Measurements from ENCODE around the gene COTL1. TPM values are rescaled to one million over a fixed set of nuclear protein-coding genes. Genes with fewer than 3 reads are reported as not detected.
"Not testable (repeated sequence)": the region's sequence is repeated elsewhere in the genome, so short reads cannot be mapped to it uniquely, and the experiment has no call there.

The COTL1 gene
- total RNA-seq, 1 donor from 2014 or later: 531 TPM

GRCh38 chr16:84530590-84530989 is 87.3 kb downstream of the COTL1 start:
- intact Hi-C loops (cut with micrococcal nuclease): no loop called here
- H3K27me3 Mint-ChIP-seq (ENCODE audit: insufficient read depth): no peaks in the 10 kb centered on the region
- H3K9me3 Mint-ChIP-seq: peaks cover 25% of the 10 kb centered on the region
- H3K27ac Mint-ChIP-seq: no peak overlapping the region
- DNase-seq (ENCODE audit: low spot score): no peak
- H3K36me3 Mint-ChIP-seq (ENCODE audit: low read depth): peaks cover 64% of the 10 kb centered on the region
- H3K4me1 Mint-ChIP-seq (ENCODE audit: low read depth): peaks cover 21% of the 10 kb centered on the region
- no peak overlapping the region for H3K4me3 Mint-ChIP-seq

GRCh38 chr16:84529607-84530006 is 88.3 kb downstream of the COTL1 start:
- peaks cover 65% of the 10 kb centered on the region for H3K36me3 Mint-ChIP-seq (ENCODE audit: low read depth)

DNA sequence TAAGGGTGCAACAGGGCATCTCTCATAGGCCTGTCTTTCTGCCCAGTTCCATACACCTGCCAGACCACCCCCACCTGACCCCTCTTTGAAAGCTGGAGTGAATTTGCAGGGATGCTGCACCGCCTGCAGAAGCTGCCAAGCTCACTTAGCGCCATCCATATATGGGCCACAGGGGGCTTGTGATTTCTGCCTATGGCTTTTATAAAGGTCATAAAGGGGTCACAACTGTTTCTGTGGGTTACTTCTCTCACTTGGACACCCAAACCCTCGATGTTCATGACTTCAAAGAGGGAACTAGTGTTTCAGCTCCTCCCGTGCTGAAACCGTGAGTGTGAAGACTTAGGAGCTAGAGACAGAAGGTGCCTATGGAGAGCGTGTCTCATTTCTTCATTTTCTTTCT is 89.6 kb downstream of the COTL1 start:
- H3K4me1 Mint-ChIP-seq (ENCODE audit: low read depth): peaks cover 21% of the 10 kb centered on the region
- H3K36me3 Mint-ChIP-seq (ENCODE audit: low read depth): peaks cover 65% of the 10 kb centered on the region

More at GRCh38 chr16:84529607-84530006, 88.3 kb downstream of the COTL1 start:
- peaks cover 21% of the 10 kb centered on the region for H3K4me1 Mint-ChIP-seq (ENCODE audit: low read depth)
- H3K27ac Mint-ChIP-seq: peak overlapping the region; percentile 8
- intact Hi-C loops (cut with micrococcal nuclease): no loop called here
- H3K9me3 Mint-ChIP-seq: peaks cover 25% of the 10 kb centered on the region
- DNase-seq (ENCODE audit: low spot score): no peak
- no peaks in the 10 kb centered on the region for H3K27me3 Mint-ChIP-seq (ENCODE audit: insufficient read depth)
- no peak overlapping the region for H3K4me3 Mint-ChIP-seq

GRCh38 chr16:84527532-84528269 is 90.2 kb downstream of the COTL1 start:
- H3K9me3 Mint-ChIP-seq: peaks cover 25% of the 10 kb centered on the region
- no peak overlapping the region for H3K4me3 Mint-ChIP-seq
- H3K27me3 Mint-ChIP-seq (ENCODE audit: insufficient read depth): no peaks in the 10 kb centered on the region
- intact Hi-C loops (cut with micrococcal nuclease): no loop called here
- H3K27ac Mint-ChIP-seq: no peak overlapping the region
- no peak for DNase-seq (ENCODE audit: low spot score)
- peaks cover 65% of the 10 kb centered on the region for H3K36me3 Mint-ChIP-seq (ENCODE audit: low read depth)
- H3K4me1 Mint-ChIP-seq (ENCODE audit: low read depth): peaks cover 22% of the 10 kb centered on the region

More for the DNA sequence above, 89.6 kb downstream of the COTL1 start:
- H3K9me3 Mint-ChIP-seq: peaks cover 25% of the 10 kb centered on the region
- no peaks in the 10 kb centered on the region for H3K27me3 Mint-ChIP-seq (ENCODE audit: insufficient read depth)
- DNase-seq (ENCODE audit: low spot score): no peak
- no peak overlapping the region for H3K27ac Mint-ChIP-seq
- no peak overlapping the region for H3K4me3 Mint-ChIP-seq
- intact Hi-C loops (cut with micrococcal nuclease): no loop called here

DNA sequence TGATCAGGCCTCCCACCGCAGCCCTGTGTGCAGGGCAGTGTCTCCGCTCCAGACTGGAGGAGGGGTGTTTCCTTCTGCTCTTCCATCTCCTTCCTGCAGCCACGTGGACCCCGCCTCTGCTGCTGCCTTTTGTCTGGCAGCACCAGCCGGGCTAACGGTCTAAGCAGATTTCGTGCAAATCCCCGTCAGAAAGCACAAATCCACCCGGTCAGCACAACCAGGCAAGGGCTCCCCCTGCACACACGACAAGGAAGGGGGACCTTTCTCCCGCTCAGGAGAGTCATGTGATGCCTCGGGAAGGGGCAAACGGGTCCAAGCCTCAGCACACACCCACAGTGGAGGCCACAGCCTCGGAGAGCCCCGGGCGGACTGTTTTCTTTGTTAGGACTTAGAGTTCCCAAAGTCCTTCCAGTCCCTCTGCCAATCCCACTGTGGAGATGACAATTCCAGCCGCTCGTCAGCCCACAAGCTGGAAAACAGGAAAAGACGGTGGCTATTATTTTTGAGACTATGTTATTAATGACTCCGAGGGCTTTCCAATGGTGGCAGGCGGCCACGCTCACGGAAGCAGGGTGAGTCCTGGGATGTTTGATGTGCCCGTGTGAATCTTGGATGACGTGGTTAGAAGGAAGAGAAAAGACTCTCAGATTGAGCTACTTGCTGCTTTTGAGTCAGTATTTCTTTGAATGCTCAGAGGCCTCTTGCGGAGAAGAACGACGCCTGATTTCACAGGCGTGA is 90.9 kb downstream of the COTL1 start:
- DNase-seq (ENCODE audit: low spot score): no peak
- Mint-ChIP-seq H3K4me1 (ENCODE audit: low read depth) (peaks cover 20% of the 10 kb centered on the region), H3K9me3 (peaks cover 24% of the 10 kb centered on the region), H3K27ac (no peak overlapping the region), H3K4me3 (no peak overlapping the region), H3K27me3 (ENCODE audit: insufficient read depth) (no peaks in the 10 kb centered on the region), H3K36me3 (ENCODE audit: low read depth) (peaks cover 61% of the 10 kb centered on the region)
- intact Hi-C loops (cut with micrococcal nuclease): no loop called here

GRCh38 chr16:84524941-84525581 is 92.8 kb downstream of the COTL1 start:
- Mint-ChIP-seq H3K36me3 (ENCODE audit: low read depth) (peaks cover 42% of the 10 kb centered on the region), H3K4me1 (ENCODE audit: low read depth) (peaks cover 32% of the 10 kb centered on the region), H3K9me3 (peaks cover 12% of the 10 kb centered on the region)
- H3K27ac Mint-ChIP-seq; intact Hi-C loops (cut with micrococcal nuclease); H3K27me3 Mint-ChIP-seq (ENCODE audit: insufficient read depth); H3K4me3 Mint-ChIP-seq; DNase-seq (ENCODE audit: low spot score): not testable (repeated sequence)

GRCh38 chr16:84524346-84524920 is 93.4 kb downstream of the COTL1 start:
- Mint-ChIP-seq H3K36me3 (ENCODE audit: low read depth) (peaks cover 36% of the 10 kb centered on the region), H3K27ac (no peak overlapping the region), H3K27me3 (ENCODE audit: insufficient read depth) (no peaks in the 10 kb centered on the region), H3K4me1 (ENCODE audit: low read depth) (peaks cover 38% of the 10 kb centered on the region), H3K4me3 (no peak overlapping the region), H3K9me3 (peaks cover 6% of the 10 kb centered on the region)
- intact Hi-C loops (cut with micrococcal nuclease): no loop called here
- no peak for DNase-seq (ENCODE audit: low spot score)

GRCh38 chr16:84521497-84521770 is 96.4 kb downstream of the COTL1 start:
- H3K36me3 Mint-ChIP-seq (ENCODE audit: low read depth): peaks cover 19% of the 10 kb centered on the region
- no peaks in the 10 kb centered on the region for H3K9me3 Mint-ChIP-seq
- no peak for DNase-seq (ENCODE audit: low spot score)
- no peaks in the 10 kb centered on the region for H3K27me3 Mint-ChIP-seq (ENCODE audit: insufficient read depth)
- no peak overlapping the region for H3K27ac Mint-ChIP-seq
- H3K4me3 Mint-ChIP-seq: no peak overlapping the region
- H3K4me1 Mint-ChIP-seq (ENCODE audit: low read depth): peaks cover 58% of the 10 kb centered on the region
- intact Hi-C loops (cut with micrococcal nuclease): no loop called here

GRCh38 chr16:84520725-84521496 is 97.0 kb downstream of the COTL1 start:
- Mint-ChIP-seq H3K4me3 (no peak overlapping the region), H3K27me3 (ENCODE audit: insufficient read depth) (no peaks in the 10 kb centered on the region), H3K4me1 (ENCODE audit: low read depth) (peaks cover 63% of the 10 kb centered on the region), H3K9me3 (no peaks in the 10 kb centered on the region), H3K27ac (no peak overlapping the region), H3K36me3 (ENCODE audit: low read depth) (peaks cover 22% of the 10 kb centered on the region)
- no peak for DNase-seq (ENCODE audit: low spot score)
- intact Hi-C loops (cut with micrococcal nuclease): no loop called here

GRCh38 chr16:84519855-84520254 is 98.0 kb downstream of the COTL1 start:
- H3K4me1 Mint-ChIP-seq (ENCODE audit: low read depth): peaks cover 72% of the 10 kb centered on the region
- H3K27ac Mint-ChIP-seq: peak overlapping the region; percentile 81
- peak overlapping the region; percentile 43 for H3K4me3 Mint-ChIP-seq
- H3K9me3 Mint-ChIP-seq: no peaks in the 10 kb centered on the region
- peaks cover 19% of the 10 kb centered on the region for H3K36me3 Mint-ChIP-seq (ENCODE audit: low read depth)
- no peaks in the 10 kb centered on the region for H3K27me3 Mint-ChIP-seq (ENCODE audit: insufficient read depth)
- intact Hi-C loops (cut with micrococcal nuclease): loop anchor here (10.0 kb wide), 1 partner anchor 1035 kb away; no protein-coding TSS in a partner anchor
- no peak for DNase-seq (ENCODE audit: low spot score)

DNA sequence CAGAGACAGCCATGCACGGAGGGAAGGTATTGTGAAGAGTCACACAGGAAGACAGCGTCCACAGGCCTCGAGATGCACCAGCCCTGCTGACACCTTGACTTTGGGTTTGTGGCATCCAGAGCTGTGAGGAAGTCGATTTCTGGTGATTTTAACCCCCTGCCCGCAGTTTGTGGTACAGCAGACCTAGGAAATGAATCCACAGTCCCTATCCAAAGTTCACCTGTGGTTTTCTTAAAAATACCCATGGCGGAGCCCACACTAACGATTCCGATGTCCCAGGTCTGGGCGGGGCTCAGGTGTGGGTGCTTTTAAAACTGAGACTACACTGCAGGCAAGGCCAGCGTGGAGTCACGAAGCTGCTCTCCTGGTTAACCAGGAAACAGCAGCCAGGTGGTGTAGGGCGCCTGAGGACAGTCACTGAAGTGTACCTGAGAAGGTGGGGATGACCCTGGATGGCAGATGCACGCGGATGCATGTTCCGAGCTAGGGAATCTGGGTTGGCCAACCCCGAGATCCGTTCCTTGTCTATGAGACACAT is 99.0 kb downstream of the COTL1 start:
- Mint-ChIP-seq H3K27ac (peak overlapping the region; percentile 85), H3K4me1 (ENCODE audit: low read depth) (peaks cover 81% of the 10 kb centered on the region), H3K36me3 (ENCODE audit: low read depth) (peaks cover 22% of the 10 kb centered on the region), H3K9me3 (no peaks in the 10 kb centered on the region), H3K27me3 (ENCODE audit: insufficient read depth) (no peaks in the 10 kb centered on the region), H3K4me3 (peak overlapping the region; percentile 45)
- intact Hi-C loops (cut with micrococcal nuclease): loop anchor here (10.0 kb wide), 1 partner anchor 1036 kb away; no protein-coding TSS in a partner anchor
- DNase-seq (ENCODE audit: low spot score): peak; percentile 80

GRCh38 chr16:84518220-84518619 is 99.7 kb downstream of the COTL1 start:
- Mint-ChIP-seq H3K36me3 (ENCODE audit: low read depth) (peaks cover 22% of the 10 kb centered on the region), H3K4me1 (ENCODE audit: low read depth) (peaks cover 86% of the 10 kb centered on the region), H3K27ac (peak overlapping the region; percentile 71)
- intact Hi-C loops (cut with micrococcal nuclease): loop anchor here (10.0 kb wide), 1 partner anchor 1037 kb away; no protein-coding TSS in a partner anchor
- not testable (repeated sequence) for H3K4me3 Mint-ChIP-seq; DNase-seq (ENCODE audit: low spot score); H3K9me3 Mint-ChIP-seq; H3K27me3 Mint-ChIP-seq (ENCODE audit: insufficient read depth)

All from activated T-helper 1 cell treated with anti-CD3 and anti-CD28 coated beads, Interleukin-12 subunit alpha, Interleukin-12 subunit beta, Interleukin-2, Interleukin-4 antibody, amounts not matched to agents 30 ng/mL and 10 ng/mL and 1 ng/mL, durations not matched to agents 14 hours and 24 hours and 36 hours (primary cell).